Activated T-helper 1 cell treated with anti-CD3 and anti-CD28 coated beads, Interleukin-12 subunit alpha, Interleukin-12 subunit beta, Interleukin-2, Interleukin-4 antibody, amounts not matched to agents 30 ng/mL and 10 ng/mL and 1 ng/mL, durations not matched to agents 14 hours and 24 hours and 36 hours (primary cell): ENCODE measurements around the gene SACM1L. TPM values are rescaled to one million over a fixed set of nuclear protein-coding genes. Genes with fewer than 3 reads are reported as not detected.

Source experiments
- DNase-seq: peaks from one replicate; pipeline ENCODE4 v3.0.0; 2021; ENCODE audit warnings: low spot score
- H3K27ac Mint-ChIP-seq: one replicate; pipeline ENCODE4 v1.8.0; 2021; ENCODE audit warnings: mild to moderate bottlenecking, mixed read lengths
- H3K27me3 Mint-ChIP-seq: one replicate; pipeline ENCODE4 v1.8.0; 2022; ENCODE audit warnings: mild to moderate bottlenecking, moderate library complexity, mixed read lengths; ENCODE audit not compliant: insufficient read depth
- H3K36me3 Mint-ChIP-seq: one replicate; pipeline ENCODE4 v1.8.0; 2021; ENCODE audit warnings: low read depth, mixed read lengths
- H3K4me1 Mint-ChIP-seq: one replicate; pipeline ENCODE4 v1.8.0; 2021; ENCODE audit warnings: low read depth, mixed read lengths
- H3K4me3 Mint-ChIP-seq: one replicate; pipeline ENCODE4 v1.8.0; 2021; ENCODE audit warnings: mild to moderate bottlenecking, moderate library complexity, mixed read lengths
- H3K9me3 Mint-ChIP-seq: one replicate; pipeline ENCODE4 v1.8.0; 2021; ENCODE audit warnings: mixed read lengths
- intact Hi-C: fragments of 100-400 bp; cut with micrococcal nuclease; formaldehyde crosslinking; loops from one replicate; pipeline ENCODE4 v1.15.1; 2024
- total RNA-seq: library from RNA; stranded (reverse); gene quantifications from 2 replicates; pipeline ENCODE4 v1.2.3, GENCODE V29; 2022

Gene SACM1L
- total RNA-seq, 1 donor from 2014 or later = 112 TPM

- DNase-seq = no peak
- Mint-ChIP-seq H3K9me3 (no peaks in the 10 kb centered on the region), H3K4me3 (no peak overlapping the region), H3K4me1 (peaks cover 9% of the 10 kb centered on the region), H3K36me3 (no peaks in the 10 kb centered on the region), H3K27me3 (peaks cover 52% of the 10 kb centered on the region), H3K27ac (no peak overlapping the region)
- intact Hi-C loops = no loop called here
Observed at GRCh38 chr3:45773714-45774449, 84.7 kb downstream of the SACM1L start.

GRCh38 chr3:45774581-45775521, 85.7 kb downstream of the SACM1L start:
- DNase-seq = no peak
- Mint-ChIP-seq H3K27ac (no peak overlapping the region), H3K9me3 (no peaks in the 10 kb centered on the region), H3K4me3 (no peak overlapping the region), H3K4me1 (peaks cover 9% of the 10 kb centered on the region), H3K36me3 (no peaks in the 10 kb centered on the region), H3K27me3 (peaks cover 42% of the 10 kb centered on the region)
- intact Hi-C loops = no loop called here

DNA sequence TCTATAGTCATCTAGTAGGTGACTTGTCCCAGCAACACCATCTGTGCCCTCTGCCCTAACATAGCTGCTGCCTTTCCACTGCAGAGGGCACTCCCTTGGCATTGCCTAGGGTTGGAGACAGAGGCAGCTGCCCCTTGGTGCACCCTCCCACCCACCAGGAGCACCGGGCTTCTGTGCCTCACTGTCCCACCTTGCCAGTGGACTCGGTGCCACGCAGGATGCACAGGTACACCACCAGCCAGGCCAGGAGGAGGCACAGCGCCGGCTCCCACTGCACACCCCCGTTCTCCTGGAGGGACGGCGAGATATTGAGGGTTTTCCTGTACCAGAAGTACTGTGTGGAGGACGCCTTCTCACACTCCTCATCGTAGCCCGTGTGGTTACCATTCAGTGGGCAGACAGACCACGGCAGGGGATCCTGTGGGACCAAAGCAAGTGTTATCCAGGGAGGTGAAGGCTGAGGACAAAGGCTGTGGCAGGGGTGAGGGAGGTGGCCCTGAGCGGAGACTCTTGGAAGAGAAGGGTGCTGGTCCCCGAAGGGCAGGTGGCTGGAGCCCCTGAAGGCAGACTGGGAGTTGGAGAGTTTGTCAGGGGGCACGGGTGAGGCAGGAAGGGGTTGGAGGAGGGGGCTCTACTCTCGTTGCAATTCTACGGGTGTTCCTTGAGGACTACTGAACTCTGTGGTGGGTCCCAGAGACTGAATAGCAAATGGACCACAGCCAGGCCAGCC, 86.5 kb downstream of the SACM1L start:
- no peak for DNase-seq
- no peak overlapping the region for H3K4me3 Mint-ChIP-seq

DNA sequence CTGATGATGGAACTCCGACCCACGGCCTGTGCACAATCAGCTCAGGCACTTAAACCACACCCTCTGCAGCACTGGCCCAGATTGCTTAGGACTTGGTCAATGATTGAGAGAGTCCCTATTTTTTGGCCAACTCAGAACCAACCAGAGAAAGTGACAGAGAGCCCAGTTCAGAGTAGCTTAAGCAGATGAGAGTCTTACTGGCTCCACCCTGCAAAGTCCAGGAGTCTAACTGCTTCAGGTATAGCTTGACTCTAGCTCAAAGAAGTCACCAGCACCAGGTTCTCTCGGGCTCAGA, 87.1 kb downstream of the SACM1L start:
- Mint-ChIP-seq H3K9me3 (no peaks in the 10 kb centered on the region), H3K27ac (no peak overlapping the region), H3K4me3 (no peak overlapping the region), H3K27me3 (peaks cover 35% of the 10 kb centered on the region), H3K36me3 (no peaks in the 10 kb centered on the region), H3K4me1 (peaks cover 9% of the 10 kb centered on the region)
- no peak for DNase-seq
- intact Hi-C loops = no loop called here

More for the DNA sequence above, 86.5 kb downstream of the SACM1L start:
- intact Hi-C loops = no loop called here
- Mint-ChIP-seq H3K36me3 (no peaks in the 10 kb centered on the region), H3K27ac (no peak overlapping the region), H3K27me3 (peaks cover 38% of the 10 kb centered on the region), H3K9me3 (no peaks in the 10 kb centered on the region), H3K4me1 (peaks cover 9% of the 10 kb centered on the region)

DNA sequence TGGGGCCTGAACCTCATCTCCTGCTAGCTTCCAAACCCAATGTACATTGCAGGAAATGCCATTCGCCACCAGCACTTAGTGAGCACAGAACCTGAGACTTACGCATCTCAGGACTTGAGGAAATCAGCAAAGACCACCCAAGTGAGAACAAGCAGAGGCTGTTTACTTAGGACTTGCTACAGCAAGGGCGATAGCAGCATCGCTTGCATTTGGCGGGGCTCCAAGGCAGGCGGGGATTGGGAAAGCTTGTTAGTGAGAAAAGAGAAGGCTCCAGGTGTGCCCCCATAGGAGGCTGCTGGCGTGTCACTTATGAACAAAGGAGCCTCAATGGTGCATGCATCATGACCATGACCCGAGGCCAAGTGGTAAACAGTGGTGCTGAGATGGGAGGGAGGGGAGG, 87.4 kb downstream of the SACM1L start:
- no peaks in the 10 kb centered on the region for H3K36me3 Mint-ChIP-seq
- intact Hi-C loops = no loop called here
- no peaks in the 10 kb centered on the region for H3K9me3 Mint-ChIP-seq
- no peak for DNase-seq
- no peak overlapping the region for H3K4me3 Mint-ChIP-seq
- peaks cover 36% of the 10 kb centered on the region for H3K27me3 Mint-ChIP-seq
- H3K4me1 Mint-ChIP-seq = peaks cover 9% of the 10 kb centered on the region
- no peak overlapping the region for H3K27ac Mint-ChIP-seq

DNA sequence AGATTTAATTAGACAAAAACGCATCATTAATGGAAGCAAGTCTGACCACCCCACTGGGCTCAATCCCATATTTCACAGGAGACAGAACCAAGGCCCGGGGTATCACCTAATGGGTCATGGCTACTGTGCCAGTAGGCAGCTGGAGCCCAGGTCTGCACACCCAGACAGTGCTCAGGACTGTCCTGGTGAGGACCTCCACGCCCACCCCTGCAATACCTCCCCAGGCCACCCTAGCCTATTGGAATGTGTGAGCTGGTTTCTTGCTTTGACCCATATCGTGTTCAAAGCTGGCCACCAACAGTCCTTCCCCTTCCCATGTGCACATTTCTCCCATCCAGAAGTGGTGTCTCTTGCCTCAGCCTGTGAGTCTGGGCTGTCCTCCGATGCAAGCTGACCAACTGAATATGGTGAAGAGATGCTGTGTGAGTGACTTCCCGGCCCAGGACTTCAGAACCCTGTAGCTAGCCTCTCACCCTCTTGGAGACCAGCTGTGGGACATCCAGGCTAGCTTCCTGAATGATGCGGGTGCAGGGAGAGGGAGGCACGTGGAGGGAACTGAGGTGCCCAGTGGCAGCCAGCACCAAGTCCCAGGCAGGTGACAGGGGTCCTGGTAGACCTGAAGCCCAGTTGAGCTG, 88.0 kb downstream of the SACM1L start:
- DNase-seq = no peak
- Mint-ChIP-seq H3K9me3 (no peaks in the 10 kb centered on the region), H3K4me3 (no peak overlapping the region), H3K27me3 (peaks cover 32% of the 10 kb centered on the region), H3K36me3 (no peaks in the 10 kb centered on the region), H3K4me1 (peaks cover 9% of the 10 kb centered on the region), H3K27ac (no peak overlapping the region)
- intact Hi-C loops = no loop called here

DNA sequence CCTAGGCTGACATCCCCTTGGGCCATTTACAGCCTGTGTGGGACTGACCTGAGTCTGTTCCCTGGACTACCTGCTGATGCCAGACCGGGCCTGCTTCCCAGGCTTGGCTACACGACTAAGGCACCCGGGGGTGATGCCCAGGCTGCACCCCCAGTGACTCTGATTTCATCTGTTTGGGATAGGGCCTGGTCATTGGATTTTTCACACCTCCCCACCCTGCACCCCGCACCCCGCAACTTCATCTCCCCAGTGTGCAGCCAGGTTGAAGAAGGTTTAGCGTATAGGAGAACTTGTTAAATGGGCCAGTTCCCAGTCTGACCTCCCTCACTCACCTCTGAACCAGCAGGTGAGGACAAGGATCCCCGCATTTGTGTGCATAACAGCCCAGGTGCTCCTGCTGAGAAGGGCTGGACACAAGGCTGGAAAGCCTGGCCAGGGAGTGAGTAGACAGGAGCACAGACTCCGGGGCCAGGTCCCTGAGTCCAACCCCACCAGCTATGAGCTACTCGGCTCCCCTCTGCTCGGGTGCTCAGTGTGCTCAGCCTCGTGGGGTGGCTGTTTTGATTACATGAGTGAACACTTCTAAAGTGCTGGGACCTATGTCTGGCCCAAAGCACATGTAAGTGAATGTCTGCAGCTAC, 88.7 kb downstream of the SACM1L start:
- no peaks in the 10 kb centered on the region for H3K36me3 Mint-ChIP-seq
- H3K27ac Mint-ChIP-seq = no peak overlapping the region
- H3K4me1 Mint-ChIP-seq = peaks cover 4% of the 10 kb centered on the region
- H3K9me3 Mint-ChIP-seq = no peaks in the 10 kb centered on the region
- DNase-seq = no peak
- no peak overlapping the region for H3K4me3 Mint-ChIP-seq
- intact Hi-C loops = no loop called here
- peaks cover 30% of the 10 kb centered on the region for H3K27me3 Mint-ChIP-seq

DNA sequence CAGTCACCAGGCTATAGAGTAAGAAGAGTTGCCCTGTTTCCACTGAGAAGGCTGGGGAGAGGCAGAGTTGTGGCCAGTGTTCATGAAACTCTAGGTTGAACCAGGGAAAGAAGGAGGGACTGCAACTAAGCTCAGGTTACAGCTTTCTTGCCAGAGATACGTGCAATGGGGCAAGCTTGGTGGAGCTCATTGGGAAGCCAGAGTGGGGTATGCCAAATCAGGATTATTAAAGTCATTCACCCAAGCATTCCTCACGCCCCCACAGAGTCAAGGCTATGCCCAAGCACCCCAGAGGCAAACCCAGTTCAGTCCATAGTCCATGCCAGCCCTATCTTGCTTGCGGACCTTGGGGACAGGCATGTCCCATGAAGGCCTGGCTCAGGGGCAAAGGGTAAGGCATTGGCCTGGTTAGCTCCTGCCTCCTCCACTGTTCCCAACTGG, 89.6 kb downstream of the SACM1L start:
- no peak overlapping the region for H3K27ac Mint-ChIP-seq
- intact Hi-C loops = no loop called here

DNA sequence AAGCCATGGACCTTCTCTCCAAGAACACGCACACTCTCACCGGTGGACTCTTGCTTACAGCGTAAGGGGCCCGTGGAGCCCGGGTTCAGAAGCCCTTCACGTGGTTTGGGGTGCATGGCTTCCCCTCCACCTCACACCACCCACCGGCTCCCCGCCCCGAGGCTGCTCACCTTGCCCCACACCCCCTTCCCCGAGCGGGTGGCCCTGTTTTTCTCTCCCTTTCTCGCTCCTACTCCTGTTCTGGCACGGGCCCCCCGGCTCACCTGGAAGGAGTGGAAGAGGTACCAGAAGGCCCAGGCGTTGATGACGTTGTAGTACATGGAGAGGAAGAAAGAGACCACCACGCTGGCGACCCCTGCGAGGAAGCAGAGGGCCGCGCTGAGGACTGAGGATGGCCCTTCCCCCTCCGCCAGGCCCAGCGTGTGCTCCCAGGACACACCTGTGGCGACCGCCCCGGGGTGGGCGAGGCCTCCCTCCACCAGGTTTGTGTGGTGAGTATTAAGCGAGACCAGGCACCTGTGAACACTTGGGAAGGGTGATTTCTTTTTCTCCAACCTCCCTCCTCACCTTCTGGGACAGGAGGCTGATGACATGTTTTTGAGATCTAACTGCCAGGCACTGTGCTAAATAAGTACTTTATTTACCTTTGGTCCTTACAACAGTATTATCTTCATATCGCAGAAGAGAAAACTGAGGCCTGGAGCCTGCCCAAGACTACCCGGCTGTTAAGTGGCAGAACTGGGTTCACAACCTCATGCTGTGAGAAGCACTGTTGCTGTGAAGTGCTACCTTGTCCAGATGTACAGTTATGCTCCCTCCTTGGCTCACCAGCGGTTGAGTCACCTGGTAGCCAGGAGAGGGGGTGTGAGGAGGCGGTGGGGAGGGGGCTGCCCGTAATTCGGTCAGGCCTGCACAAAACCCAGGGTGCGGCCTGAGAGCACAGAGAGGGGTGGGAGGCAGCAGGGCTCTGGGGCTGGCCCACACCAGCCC, 90.8 kb downstream of the SACM1L start:
- no peaks in the 10 kb centered on the region for H3K9me3 Mint-ChIP-seq
- peaks cover 25% of the 10 kb centered on the region for H3K27me3 Mint-ChIP-seq
- no peak for DNase-seq
- no peaks in the 10 kb centered on the region for H3K4me1 Mint-ChIP-seq
- H3K27ac Mint-ChIP-seq = no peak overlapping the region
- intact Hi-C loops = no loop called here
- H3K36me3 Mint-ChIP-seq = no peaks in the 10 kb centered on the region
- H3K4me3 Mint-ChIP-seq = no peak overlapping the region

More for the DNA sequence above, 89.6 kb downstream of the SACM1L start:
- no peak for DNase-seq
- Mint-ChIP-seq H3K36me3 (no peaks in the 10 kb centered on the region), H3K9me3 (no peaks in the 10 kb centered on the region), H3K27me3 (peaks cover 28% of the 10 kb centered on the region), H3K4me1 (no peaks in the 10 kb centered on the region), H3K4me3 (no peak overlapping the region)

- H3K36me3 Mint-ChIP-seq = no peaks in the 10 kb centered on the region
- H3K4me3 Mint-ChIP-seq = no peak overlapping the region
- H3K27ac Mint-ChIP-seq = no peak overlapping the region
- peaks cover 29% of the 10 kb centered on the region for H3K27me3 Mint-ChIP-seq
- H3K4me1 Mint-ChIP-seq = no peaks in the 10 kb centered on the region
- intact Hi-C loops = no loop called here
- H3K9me3 Mint-ChIP-seq = no peaks in the 10 kb centered on the region
- DNase-seq = no peak
Observed at GRCh38 chr3:45781271-45781670, 92.1 kb downstream of the SACM1L start.

DNA sequence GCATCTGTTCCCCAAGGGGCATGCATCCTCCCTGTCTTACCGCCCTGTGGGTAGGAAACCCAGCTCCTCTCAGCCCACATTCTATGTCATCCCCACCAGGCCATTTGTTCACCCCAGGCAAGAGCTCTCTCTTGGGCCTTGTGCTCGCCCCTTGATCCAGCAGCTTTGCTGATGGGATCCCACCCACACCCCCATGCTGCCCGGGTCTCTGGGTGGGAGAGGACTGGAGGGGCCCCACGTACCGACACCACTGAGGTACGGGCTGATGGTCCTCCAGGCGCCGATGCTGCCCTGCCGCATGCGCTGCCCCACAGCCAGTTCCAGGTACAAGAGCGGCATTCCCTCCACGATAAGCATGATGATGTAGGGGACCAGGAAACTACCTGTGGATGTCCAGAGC, 92.6 kb downstream of the SACM1L start:
- DNase-seq = no peak
- intact Hi-C loops = no loop called here
- no peaks in the 10 kb centered on the region for H3K9me3 Mint-ChIP-seq
- H3K27me3 Mint-ChIP-seq = peaks cover 31% of the 10 kb centered on the region
- no peaks in the 10 kb centered on the region for H3K36me3 Mint-ChIP-seq
- no peak overlapping the region for H3K4me3 Mint-ChIP-seq
- H3K27ac Mint-ChIP-seq = no peak overlapping the region
- no peaks in the 10 kb centered on the region for H3K4me1 Mint-ChIP-seq
